GM19395 (cell line): ENCODE measurements around the gene SHC4.
A peak's percentile ranks its signal among the peaks of the same experiment; 100 is the strongest.

Experiments
- ATAC-seq: cut with Tn5 transposase; IDR thresholded peaks from one replicate; pipeline ENCODE4 v1.9.1; 2021; ENCODE audit warnings: mild to moderate bottlenecking, moderate library complexity; ENCODE audit not compliant: unreplicated experiment

Gene SHC4, protein sequence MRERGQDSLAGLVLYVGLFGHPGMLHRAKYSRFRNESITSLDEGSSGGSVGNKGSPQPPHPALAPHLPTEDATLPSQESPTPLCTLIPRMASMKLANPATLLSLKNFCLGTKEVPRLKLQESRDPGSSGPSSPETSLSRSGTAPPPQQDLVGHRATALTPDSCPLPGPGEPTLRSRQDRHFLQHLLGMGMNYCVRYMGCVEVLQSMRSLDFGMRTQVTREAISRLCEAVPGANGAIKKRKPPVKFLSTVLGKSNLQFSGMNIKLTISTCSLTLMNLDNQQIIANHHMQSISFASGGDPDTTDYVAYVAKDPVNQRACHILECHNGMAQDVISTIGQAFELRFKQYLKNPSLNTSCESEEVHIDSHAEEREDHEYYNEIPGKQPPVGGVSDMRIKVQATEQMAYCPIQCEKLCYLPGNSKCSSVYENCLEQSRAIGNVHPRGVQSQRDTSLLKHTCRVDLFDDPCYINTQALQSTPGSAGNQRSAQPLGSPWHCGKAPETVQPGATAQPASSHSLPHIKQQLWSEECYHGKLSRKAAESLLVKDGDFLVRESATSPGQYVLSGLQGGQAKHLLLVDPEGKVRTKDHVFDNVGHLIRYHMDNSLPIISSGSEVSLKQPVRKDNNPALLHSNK

DNA sequence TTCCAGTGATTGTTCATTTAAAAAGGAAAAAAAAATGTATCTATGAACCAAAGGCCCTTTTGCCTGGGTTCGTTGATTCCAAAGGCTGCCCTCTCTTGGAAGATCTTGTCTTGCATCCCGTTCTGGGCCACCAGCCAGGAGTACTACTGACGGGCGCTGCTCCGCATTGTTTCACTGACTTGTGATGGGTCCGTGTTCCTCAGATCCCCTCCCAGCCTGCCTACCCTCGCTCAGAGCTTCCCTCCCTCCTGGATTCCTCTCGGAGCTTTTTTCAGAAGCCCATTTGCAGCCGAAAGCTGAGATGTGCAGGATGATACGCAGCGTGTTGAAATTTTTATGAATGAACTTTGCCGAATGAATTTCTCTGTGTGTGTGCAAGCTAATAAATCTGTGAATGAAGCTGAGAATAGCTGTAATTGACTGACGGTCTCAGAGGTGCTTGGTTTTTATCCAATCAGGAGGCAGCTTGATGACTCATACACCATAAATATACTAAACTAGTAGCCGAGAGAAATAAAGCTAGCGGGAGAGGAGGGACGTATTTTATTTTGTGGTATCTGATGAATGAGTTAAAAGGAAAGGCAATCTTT is at the start of gene SHC4:
TSS of gene SHC4 (minus strand) at position 396 of the 590 bp plus-strand sequence. CDS start 904 bp downstream, outside the sequence.
- peak; percentile 42 for ATAC-seq

DNA sequence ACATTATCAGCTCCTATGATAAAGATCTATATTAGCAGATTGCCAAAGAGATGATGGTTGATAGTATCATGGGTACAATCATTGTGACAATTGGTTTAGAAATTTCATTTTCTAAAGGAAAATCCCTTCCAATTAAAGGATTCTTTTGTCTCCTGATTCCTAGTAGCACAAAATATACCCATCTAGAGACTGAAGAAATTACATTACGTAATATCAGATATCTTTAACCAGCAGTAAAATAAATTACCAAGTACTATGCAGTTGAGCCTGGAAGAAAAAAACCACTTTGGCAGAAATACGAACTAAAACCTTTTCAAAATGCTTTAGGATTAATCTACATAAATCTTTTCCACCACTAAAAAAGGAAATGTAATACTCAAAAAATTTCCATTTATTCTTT is 35.6 kb upstream of the SHC4 start:
- no peak for ATAC-seq

DNA sequence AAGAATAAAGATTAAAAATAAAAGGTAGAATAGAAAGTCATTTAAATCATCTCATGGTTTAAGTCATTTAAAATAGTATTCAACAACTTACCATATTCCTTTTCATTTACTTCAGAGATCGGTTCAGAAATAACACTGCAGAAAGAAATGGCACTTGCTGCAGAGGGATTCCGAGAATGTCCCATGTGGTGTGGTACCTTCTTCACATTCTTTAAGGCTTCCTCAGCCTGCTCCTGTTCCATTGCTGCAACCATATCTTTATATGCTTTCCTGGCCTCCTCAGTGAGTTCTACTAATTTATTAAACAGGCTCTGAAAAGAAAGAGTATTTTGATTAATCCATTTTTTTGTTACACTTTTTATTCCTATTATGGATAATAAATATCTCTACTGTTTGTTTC is 32.6 kb upstream of the SHC4 start:
- ATAC-seq, result no peak

DNA sequence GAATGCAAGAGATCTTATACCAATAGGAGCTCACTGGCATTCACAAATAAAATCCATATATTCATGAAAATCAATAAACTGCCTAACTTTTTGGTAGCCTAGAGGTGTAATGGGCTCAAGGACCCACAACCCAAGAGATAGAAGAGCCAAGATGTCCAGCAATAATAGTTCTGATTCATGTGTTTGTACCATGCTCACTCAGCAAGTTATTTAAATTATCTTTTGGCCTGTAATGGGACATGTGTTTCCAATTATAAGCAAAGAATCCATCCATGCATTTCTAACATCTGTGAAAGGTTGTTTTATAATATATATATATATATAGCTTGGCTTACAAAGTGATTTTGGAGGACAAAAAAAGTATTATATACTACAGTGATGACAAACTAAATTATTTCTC is 29.7 kb upstream of the SHC4 start:
- ATAC-seq, result no peak

DNA sequence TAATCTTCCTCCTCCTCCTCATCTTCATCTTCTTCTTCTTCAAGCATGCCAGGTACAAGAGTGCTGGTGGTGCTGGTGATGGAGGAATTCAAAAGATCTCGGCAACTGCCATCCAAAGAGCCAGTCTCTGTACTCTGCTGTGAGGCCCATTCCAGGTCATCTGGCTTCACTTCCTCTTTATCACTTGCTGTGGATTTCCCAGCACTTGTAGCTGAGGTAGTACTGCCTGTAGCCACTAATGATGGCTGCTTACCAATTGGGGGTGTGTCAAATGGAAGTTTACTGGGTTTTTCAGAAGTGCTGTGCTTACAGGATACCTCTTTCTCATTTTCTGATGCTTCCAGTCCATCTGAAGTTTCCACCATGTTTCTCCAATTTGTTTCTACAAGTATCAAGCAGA is 28.8 kb upstream of the SHC4 start:
- peak; percentile 96 for ATAC-seq

DNA sequence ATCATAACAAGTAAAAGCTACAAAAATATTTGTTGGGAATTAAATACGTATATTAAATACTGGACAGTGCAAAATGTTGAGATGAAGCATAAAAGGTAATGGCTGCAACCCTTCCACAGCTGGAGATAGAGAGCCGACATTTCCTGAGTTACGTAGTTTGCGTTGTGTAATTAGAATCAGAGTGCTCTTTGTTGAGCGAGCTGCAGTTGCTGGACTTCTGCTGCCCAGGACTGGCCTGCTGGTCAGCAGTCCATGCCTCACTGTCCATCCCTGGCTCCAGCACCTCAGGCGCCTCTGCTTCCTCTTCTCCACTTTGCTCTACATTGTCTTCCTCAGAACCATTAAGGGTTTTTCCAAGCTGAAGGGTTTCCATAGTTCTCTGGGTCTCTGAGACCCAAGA is 28.4 kb upstream of the SHC4 start:
- ATAC-seq, result no peak

DNA sequence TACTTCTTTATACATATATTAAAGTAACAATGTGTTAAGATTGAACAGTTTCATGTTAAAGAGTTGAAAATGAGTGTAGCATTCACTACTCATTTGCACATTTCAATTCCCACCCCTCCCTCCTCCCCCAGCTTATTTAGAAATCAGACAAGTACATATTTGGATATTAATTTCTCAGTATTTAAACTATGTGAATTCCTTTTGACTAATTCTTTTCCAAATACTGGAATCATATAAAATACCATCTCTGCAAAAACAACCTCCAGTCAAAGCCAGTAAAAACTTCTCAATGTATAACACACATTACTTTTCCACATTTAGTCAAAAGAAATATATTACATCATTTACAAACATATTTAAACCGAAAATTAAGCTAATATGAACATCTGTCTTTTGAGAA is 25.5 kb upstream of the SHC4 start:
- no peak for ATAC-seq

DNA sequence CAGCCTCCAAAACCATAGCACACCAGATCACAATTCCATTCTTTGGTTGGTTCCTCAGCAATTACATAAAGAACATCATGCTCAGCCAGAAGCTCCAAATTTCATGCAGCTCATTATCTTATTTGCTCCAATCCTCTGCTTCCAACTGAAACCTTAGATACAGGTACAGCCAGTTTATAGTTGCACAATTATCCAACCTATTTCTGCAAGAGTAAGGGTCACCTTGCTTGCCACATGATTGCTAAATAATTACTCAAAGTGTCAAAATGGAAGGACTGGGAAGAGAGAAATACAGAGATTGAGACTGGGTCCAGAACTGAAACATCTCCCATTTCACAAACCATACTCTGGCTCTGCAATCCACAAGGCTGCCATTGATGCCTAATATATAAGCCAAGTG is 23.4 kb upstream of the SHC4 start:
- no peak for ATAC-seq

DNA sequence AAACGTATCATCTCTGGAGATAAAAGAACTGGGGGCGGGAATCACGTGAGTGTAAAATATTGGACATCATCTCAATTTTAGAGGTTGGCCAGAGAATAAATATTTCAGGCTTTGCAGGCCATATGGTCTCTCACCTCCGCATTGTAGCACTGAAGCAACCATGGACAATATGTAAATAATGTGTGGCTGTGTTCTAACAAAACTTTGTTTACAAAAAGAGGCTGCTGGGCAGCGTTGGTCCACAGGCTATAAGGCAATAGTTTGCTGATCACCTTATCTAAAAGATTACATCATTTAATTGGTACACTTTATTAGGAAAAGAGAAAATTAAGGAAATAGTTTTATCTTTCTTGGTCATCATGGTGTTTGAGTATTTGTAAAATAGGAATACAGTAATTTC is 22.5 kb upstream of the SHC4 start:
- ATAC-seq, result no peak

DNA sequence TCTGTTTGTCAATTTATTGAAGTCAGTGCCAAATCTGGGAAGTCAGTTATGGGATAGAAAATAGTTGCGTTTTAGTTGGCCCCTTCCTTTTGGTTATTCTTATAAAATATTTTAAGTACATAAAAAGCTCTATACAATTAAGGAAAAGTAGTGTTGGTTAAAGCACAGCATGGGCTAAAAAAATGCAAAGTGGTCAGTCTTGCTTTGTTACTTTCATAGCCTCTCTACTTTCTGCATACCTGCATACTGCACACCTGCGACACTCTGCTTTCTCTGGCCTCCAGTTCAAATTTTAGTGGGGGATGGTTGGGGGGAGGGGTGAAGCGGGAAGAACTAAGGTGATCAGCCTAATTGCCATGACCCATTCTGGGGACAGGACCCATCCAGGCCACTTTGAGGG is 21.8 kb upstream of the SHC4 start:
- no peak for ATAC-seq

DNA sequence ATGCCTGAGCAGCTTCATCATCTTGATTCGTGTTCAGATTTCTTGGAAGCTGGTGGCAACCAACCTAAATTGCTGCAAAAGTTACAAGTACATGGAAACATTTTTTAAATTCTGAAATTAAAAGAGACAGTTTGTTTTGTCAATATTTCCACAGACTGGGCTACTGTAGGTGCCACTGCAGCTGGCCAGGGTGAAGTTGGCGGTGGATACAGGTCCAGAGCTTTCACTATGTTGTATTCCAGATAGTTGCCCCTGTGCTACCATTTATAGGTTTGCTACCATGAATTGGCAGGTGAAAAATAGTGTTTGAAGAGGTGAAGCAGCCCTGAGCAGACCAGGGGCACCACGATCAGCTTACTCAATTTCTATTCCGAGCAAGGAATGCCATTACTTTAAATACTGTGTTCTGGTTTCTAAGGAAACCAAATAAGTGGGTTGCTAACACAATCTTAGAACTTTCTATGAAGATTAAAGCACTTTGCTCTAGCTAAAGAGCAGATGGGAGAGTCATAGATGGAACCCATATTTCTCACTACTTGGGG is 21.2 kb upstream of the SHC4 start:
- no peak for ATAC-seq

DNA sequence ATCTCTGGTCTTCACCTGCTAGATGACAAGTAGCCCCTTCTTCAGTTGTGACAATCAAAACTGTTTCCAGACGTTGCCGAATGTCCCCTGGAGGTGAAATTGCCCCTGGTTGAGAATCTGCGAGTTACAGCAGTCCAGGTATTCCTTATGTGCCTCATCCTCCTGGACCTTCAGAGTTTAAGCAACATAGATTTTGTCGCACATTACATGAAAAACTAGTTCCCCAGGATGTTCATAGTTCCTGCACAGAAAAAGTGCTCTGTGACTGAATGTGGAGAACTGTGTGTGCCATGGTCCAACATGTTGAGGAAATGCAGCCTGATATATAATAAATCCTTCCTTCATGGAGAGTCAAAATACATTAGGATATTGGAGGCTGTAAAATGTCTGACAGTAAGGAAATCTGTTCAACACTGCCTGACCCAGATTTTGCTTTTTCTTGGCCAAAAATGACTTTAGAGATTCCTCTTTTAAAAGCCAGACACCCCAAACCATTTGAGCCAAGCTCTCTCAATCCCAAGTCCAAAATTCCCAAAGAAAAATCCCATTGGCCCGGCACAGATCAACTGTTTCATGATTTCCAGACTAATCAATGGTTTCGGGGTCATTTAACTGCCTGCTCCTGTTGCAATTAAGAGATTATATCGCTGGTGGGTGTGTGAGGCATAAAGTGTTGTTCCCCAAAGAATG is 20.4 kb upstream of the SHC4 start:
- no peak for ATAC-seq

DNA sequence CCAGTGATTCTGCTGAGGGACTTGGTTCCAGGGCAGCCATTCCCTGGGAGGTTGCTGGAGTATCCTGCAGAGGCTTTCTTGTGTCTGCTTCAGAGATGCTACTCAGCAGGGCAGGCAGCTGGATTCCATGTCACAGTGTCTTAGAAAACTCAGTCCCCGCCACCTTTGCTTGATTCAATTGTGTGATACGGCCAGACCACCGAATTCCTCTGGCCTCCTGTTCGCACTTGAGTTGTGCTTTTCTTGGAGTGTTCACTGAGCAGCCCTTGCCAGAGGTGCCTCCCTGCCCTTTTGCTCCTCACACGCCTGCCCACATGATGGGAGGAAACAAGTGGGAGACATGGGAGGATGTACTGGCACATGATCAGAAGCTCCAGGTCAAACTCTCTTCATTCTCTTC is 19.6 kb upstream of the SHC4 start:
- no peak for ATAC-seq

DNA sequence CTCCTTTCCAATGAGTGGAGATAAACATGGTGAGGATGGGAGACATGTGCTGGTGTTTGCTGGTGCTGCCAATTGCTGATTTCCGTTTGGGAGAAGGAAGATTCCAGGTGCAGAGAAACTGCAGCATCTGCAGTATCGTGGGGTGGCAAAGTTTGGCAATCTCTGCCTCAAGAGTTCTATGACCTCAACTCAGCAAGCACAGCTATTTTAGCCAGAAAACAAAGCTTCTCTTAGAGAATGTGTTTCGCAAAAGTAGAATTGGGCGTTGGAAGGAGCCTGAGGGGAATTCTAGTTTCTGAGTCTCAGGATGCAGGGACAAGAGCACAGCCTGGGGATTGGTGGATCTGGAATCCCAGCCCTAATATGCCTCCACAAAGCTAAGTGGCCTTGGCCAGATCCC is 18.2 kb upstream of the SHC4 start:
- no peak for ATAC-seq

DNA sequence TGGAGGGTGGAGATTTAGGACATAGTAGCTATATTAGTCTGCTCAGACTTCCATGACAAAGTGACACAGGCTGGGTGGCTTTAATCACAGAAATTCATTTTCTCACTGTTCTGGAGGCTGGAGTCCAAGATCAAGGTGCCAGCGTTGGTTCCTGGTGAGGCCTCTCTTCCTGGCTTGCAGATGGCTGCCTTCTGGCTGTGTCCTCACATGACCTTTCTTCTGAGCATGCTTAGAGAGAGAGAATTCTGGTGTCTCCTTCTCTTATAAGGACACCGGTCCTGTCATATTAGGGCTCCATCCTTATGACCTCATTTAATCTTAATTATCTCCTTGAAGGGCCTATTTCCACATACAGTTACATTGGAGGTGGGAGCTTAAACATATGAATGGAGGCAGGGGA is 14.9 kb upstream of the SHC4 start:
- no peak for ATAC-seq

DNA sequence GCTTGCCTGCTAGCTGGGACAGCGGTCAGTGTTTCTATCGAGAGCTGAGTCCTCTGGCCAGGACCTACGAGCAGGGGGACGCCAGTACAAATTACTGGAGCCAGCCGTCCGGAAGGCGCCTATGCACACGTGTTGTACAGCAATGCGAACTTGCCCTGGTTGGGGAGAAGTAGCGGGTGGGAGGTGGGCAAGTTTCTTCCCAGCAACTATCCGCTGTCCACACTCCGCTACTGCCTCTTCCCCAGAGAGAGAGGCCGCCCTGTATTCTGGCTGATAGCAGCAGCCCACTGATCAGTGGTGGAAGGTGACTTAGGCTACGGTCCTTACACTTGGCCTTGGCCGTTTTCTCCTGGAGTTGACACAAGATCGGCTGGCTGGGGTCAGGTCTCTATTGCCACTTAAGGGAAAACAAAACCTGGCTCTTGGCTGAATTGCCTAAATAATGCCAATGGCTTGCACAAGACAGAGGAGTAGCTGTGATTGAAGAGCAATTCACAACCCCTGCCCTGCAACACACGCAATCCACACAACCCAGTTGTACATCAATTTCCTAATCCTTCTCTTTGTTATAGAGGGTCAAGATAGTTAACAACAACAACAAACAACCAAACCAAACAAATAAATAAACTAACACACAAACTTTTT is 12.8 kb upstream of the SHC4 start:
- no peak for ATAC-seq

DNA sequence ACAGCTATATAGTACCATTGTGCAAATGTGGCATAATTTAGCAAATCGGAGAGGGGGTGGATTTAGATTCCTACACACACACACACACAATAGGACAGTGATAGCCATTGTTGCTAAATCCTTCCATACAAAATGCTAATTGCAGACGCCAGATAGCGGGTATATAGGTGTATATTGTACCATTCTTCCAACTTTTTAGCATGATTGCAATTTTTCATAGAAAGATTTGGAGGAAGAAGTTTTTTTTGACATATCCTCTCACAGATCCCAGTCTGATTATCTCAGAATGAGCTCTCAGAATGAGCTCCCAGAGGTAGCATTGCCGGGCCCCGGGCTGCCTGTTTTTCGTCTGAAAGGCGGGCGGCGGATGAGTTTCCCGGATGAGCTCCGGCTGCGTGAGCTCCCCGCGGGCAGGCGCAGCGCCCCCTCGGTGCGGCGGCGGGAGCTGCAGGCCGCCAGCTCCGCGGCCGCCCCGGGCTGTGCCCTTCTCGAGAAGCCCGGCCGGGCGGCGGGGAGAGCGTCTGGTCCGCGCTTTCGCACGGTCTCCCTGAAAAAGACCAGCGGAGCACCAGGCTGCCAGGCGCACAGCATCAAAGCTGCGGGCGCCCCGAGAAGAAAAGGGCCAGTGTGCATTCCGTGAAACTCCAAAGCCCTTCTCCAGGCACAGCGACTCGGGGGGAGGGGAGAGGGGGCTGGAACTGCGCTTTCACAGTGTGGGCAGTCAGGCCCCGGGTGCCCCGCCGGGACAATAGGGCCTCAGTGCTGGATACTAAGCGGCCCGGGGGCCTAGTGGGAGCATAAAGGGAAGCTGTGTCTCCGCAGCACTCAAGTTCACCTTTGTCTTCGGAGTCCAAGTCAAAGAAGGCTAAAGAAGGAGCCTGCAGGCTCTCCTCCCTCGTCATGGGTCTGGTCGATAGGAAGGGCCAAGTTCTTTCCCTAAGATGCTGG is 12.0 kb upstream of the SHC4 start:
- peak; percentile 91 for ATAC-seq

DNA sequence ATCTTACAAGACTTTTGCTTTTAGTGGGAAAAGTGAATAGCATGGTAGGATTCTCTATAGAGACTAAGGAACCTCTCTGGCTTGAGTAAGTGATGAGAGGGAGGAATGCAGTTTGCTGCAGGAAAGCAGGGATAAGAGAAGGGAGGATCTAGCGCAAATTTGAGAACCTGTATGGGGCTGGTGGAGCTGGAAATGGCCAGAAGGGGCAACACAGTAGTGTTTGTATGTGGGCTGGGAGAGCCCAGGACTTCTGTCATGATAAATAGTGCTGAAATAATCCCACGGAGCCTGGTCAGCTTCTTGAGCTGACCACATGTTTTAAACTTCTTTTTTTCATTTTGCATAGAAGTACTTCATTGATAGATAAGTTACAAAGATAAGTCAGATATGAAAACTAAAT is 11.2 kb upstream of the SHC4 start:
- no peak for ATAC-seq

DNA sequence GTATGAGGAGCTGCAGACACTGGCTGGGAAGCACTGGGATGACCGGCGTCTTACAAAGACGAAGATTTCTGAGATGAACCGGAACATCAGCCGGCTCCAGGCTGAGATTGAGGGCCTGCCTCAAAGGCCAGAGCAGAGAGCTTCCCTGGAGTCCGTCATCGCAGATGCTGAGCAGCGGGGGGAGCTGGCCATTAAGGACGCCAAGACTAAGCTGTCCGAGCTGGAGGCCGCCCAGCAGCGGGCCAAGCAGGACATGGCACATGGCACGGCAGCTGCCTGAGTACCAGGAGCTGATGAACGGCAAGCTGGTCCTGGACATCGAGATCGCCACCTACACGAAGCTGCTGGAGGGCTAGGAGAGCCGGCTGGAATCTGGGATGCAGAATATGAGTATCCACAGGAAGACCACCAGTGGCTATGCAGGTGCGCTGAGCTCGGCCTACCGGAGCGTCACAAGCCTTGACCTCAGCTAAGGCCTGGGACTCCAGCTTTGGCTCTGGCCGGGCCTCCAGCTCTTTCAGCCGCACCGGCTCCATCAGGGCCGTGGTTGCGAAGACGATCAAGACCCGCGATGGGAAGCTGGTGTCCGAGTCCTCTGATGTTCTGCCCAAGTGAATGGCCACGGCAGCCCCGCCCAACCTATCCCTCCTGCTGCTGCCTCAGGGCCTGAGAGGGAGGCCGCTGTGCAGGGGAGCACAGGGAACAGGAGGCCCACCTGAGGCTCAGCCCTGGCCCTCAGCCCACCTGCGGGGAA is 9.2 kb upstream of the SHC4 start:
- ATAC-seq, result no peak
